Erythroblast (primary cell): ENCODE results near the gene PAK5.

Experiments
- DNase-seq, 2 experiments: peaks; one replicate each; lab custom pipeline; 2025; lab: John Stamatoyannopoulos, UW
- GATA1 ChIP-seq: IDR thresholded peaks from 2 replicates; pipeline ENCODE4 v1.6.1; 2011; ENCODE audit warnings: low read depth, mild to moderate bottlenecking, control low read depth, low read length, moderate library complexity
- POLR2A ChIP-seq: IDR thresholded peaks from 2 replicates; pipeline ENCODE4 v1.6.1; 2011; ENCODE audit warnings: mild to moderate bottlenecking, low read length

The PAK5 gene

GRCh38 chr20:9498322-9498721 is 340.6 kb downstream of the PAK5 start:
- TF ChIP-seq GATA1 (no peak), POLR2A (no peak)
- no peak for DNase-seq

DNA sequence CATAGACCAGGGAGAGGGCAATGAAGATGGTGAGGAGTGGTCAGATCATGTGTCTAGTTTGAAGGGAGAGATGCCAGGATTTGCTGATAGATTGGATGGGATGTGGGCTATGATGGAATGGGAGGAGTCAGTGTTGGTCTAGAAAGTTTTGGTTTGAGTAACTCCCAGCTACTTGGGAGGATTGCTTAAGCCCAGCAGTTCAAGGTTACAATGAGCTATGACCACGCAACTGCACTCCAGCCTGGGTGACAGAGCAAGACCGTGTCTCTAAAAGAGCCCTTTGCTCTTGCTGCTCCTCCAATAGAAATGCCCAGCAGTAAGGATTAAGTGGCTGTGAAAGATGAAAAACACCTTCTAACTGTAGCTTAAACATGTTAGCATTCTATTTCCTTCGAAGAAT is 342.7 kb downstream of the PAK5 start:
- no peak for TF ChIP-seq GATA1
- no peak for TF ChIP-seq POLR2A
- DNase-seq: no peak

DNA sequence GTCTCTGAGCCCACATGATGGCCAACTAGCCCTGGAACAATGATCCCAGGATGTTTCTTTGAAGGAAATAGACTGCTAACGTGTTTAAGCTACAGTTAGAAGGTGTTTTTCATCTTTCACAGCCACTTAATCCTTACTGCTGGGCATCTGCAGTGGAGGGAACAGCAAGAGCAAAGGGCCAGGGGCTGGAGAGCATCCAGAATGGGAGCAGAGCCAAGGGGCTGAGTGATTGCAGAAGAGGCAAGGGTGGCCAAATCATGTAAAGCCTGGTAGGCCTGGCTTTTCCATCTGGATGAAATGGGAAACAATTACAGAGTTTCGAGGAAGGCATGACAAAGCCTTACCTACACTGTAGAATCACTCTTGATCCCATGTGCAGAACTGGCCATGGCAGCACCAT is 343.2 kb downstream of the PAK5 start:
- TF ChIP-seq GATA1: no peak
- no peak for TF ChIP-seq POLR2A
- DNase-seq: no peak

- DNase-seq: no peak
- TF ChIP-seq POLR2A (no peak), GATA1 (no peak)
Observed at GRCh38 chr20:9493803-9494202, 345.1 kb downstream of the PAK5 start.

- TF ChIP-seq POLR2A (no peak), GATA1 (no peak)
Observed at GRCh38 chr20:9492067-9492466, 346.8 kb downstream of the PAK5 start.

GRCh38 chr20:9491324-9491723 is 347.6 kb downstream of the PAK5 start:
- TF ChIP-seq GATA1: no peak
- TF ChIP-seq POLR2A: no peak
- DNase-seq: no peak

More at GRCh38 chr20:9492067-9492466, 346.8 kb downstream of the PAK5 start:
- DNase-seq: no peak

- DNase-seq: no peak
- TF ChIP-seq GATA1 (no peak), POLR2A (no peak)
Observed at GRCh38 chr20:9490631-9491030, 348.2 kb downstream of the PAK5 start.

- DNase-seq: no peak
- TF ChIP-seq POLR2A: no peak
- no peak for TF ChIP-seq GATA1
Observed at GRCh38 chr20:9490161-9490560, 348.7 kb downstream of the PAK5 start.

DNA sequence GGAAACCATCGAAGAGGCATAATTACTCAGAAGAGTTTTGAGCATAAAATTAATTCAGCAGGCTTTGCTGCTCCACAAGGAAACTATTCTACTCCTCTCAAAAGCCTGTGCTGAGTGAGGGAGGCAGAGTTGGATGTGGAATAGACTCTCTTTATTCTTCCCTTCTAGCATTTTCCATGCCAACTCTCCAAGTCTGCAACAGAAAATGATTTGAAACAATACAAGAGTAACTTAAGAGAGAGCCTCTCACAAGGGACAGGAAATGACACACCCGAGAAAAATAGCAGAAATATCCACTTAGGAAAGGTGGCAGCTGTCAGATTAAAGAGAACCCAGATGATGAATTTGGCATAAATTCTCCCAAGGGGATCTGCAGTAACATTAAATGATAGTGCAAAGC is 350.8 kb downstream of the PAK5 start:
- no peak for DNase-seq
- TF ChIP-seq GATA1: no peak
- TF ChIP-seq POLR2A: no peak
